HepG2 (cell line): ENCODE measurements around the gene DEUP1. TPM values are rescaled to one million over a fixed set of nuclear protein-coding genes. Genes with fewer than 3 reads are reported as not detected.

Experiments
- CEBPG ChIP-seq: IDR thresholded peaks from 2 replicates; pipeline ENCODE4 v1.6.1; 2016
- GABPA ChIP-seq, 2 experiments: IDR thresholded peaks; 2 replicates each; pipeline ENCODE4 v1.6.1; 2011 to 2016; ENCODE audit warnings: low read depth in 2 of 2, low read length in 1 of 2, missing biosample characterization in 1 of 2, missing genetic modification characterization in 1 of 2
- NR2F2 ChIP-seq: IDR thresholded peaks from 2 replicates; pipeline ENCODE4 v1.6.1; 2012; ENCODE audit warnings: low read depth, inconsistent platforms, borderline replicate concordance
- REXO4 ChIP-seq: sonication (generic); formaldehyde crosslinking; IDR thresholded peaks from 2 replicates; pipeline ENCODE4 v1.8.0; 2022; ENCODE audit warnings: missing genetic modification reagents, mild to moderate bottlenecking, borderline replicate concordance
- RFX3 ChIP-seq: IDR thresholded peaks from 2 replicates; pipeline ENCODE4 v1.6.1; 2016; ENCODE audit warnings: missing biosample characterization, missing genetic modification reagents
- SMC3 ChIP-seq: IDR thresholded peaks from 2 replicates; pipeline ENCODE4 v1.6.1; 2011; ENCODE audit warnings: low read length, improper control_type of control experiment
- SNAPC2 ChIP-seq: sonication (generic); formaldehyde crosslinking; IDR thresholded peaks from 2 replicates; pipeline ENCODE4 v1.8.1; 2022; ENCODE audit warnings: mild to moderate bottlenecking, missing genetic modification reagents
- SNRNP70 ChIP-seq: fragments of 200-400 bp; formaldehyde crosslinking; IDR thresholded peaks from 2 replicates; pipeline ENCODE4 v1.6.1; 2017; ENCODE audit warnings: mild to moderate bottlenecking, low read depth, low read length, moderate library complexity
- TCF12 ChIP-seq, 2 experiments: fragments of 450-650 bp in 1 of 2; sonication (generic) in 1 of 2; formaldehyde crosslinking in 1 of 2; IDR thresholded peaks; 2 replicates each; pipeline versions ENCODE4 v1.6.1 to v1.8.0; 2017 to 2022; ENCODE audit warnings: antibody characterized with exemption in 1 of 2, mild to moderate bottlenecking in 1 of 2, missing genetic modification reagents in 1 of 2, moderate library complexity in 1 of 2
- XRCC5 ChIP-seq: fragments of 200-400 bp; formaldehyde crosslinking; optimal IDR thresholded peaks from 2 replicates; pipeline ENCODE3; 2017; ENCODE audit warnings: mild to moderate bottlenecking, low read length
- ZFP91 ChIP-seq: sonication (generic); formaldehyde crosslinking; IDR thresholded peaks from 2 replicates; pipeline ENCODE4 v1.9.0; 2022; ENCODE audit warnings: missing genetic modification reagents, mild to moderate bottlenecking, borderline replicate concordance
- ZNF274 ChIP-seq: sonication (generic); formaldehyde crosslinking; IDR thresholded peaks from 2 replicates; pipeline ENCODE4 v1.5.1; 2020; ENCODE audit warnings: mild to moderate bottlenecking, missing genetic modification reagents
- ZNF280D ChIP-seq: sonication (generic); formaldehyde crosslinking; IDR thresholded peaks from 2 replicates; pipeline ENCODE4 v1.5.1; 2020; ENCODE audit warnings: mild to moderate bottlenecking, missing genetic modification reagents
- ZNF383 ChIP-seq: sonication (generic); formaldehyde crosslinking; IDR thresholded peaks from 2 replicates; pipeline ENCODE4 v1.4.0; 2020; ENCODE audit warnings: missing genetic modification reagents, mild to moderate bottlenecking, borderline replicate concordance
- ZNF609 ChIP-seq: sonication (generic); formaldehyde crosslinking; IDR thresholded peaks from 2 replicates; pipeline ENCODE4 v1.4.0; 2020; ENCODE audit warnings: mild to moderate bottlenecking, missing genetic modification reagents, borderline replicate concordance
- ZNF639 ChIP-seq: conservative IDR thresholded peaks from 2 replicates; pipeline ENCODE4 v1.6.1; 2018; ENCODE audit warnings: missing genetic modification reagents
- ZNF704 ChIP-seq: sonication (generic); formaldehyde crosslinking; IDR thresholded peaks from 2 replicates; pipeline ENCODE4 v1.8.1; 2023; ENCODE audit warnings: mild to moderate bottlenecking, inconsistent platforms, moderate library complexity, missing genetic modification reagents, borderline replicate concordance
- polyA plus RNA-seq, 8 experiments: library from polyadenylated mRNA; depleted of rRNA in 3 of 8; stranded (reverse) in 7 of 8; unstranded in 1 of 8; fragments of >200 nt; fragmentation: Illumina TruSeq in 4 of 8; extraction: Trizol in 4 of 8; gene quantifications; 2 replicates each; pipeline versions ENCODE4 v1.2.1 to v1.2.3, GENCODE V29; 2011 to 2016; ENCODE audit warnings: low read depth in 4 of 8, missing spikeins in 1 of 8, mixed read lengths in 1 of 8; ENCODE audit not compliant: insufficient read depth in 1 of 8
- total RNA-seq, 5 experiments: library from RNA; depleted of rRNA; stranded (reverse); fragments of >200 nt; fragmentation: Illumina TruSeq; extraction: Trizol; gene quantifications; 2 replicates each; pipeline ENCODE4 v1.2.3, GENCODE V29; 2016; ENCODE audit warnings: low read depth in 1 of 5

Gene DEUP1
- total and polyA plus RNA-seq, 2 of the 13 experiments (the other 11 are each of a cell fraction or from before 2014, with no cell fraction given) = not detected

GRCh38 chr11:93487032-93487483, 156.5 kb downstream of the DEUP1 start (continued):
- TF ChIP-seq ZNF609 (CRISPR knock-in tag) = peak; percentile 98
- TF ChIP-seq ZNF704 (CRISPR knock-in tag) = no peak
- no peak for TF ChIP-seq SNRNP70
- no peak for TF ChIP-seq REXO4
- peak; percentile 96 for TF ChIP-seq CEBPG (CRISPR knock-in tag)
- TF ChIP-seq ZNF274 = 0 out of 2 replicates have a peak, but pooled peaks have one; percentile 49
- TF ChIP-seq NR2F2 = peak; percentile 99
- TF ChIP-seq TCF12 (IDR thresholded peaks at IDR 0.05) = no peak
- TF ChIP-seq TCF12 (CRISPR knock-in tag; IDR thresholded peaks at IDR 0.05) = peak; percentile 94
- no peak for TF ChIP-seq GABPA (IDR thresholded peaks at IDR 0.05; ENCODE audit: low read depth, low read length)
- TF ChIP-seq GABPA (CRISPR knock-in tag; IDR thresholded peaks at IDR 0.05; ENCODE audit: low read depth) = no peak
- TF ChIP-seq SMC3 = peak; percentile 59
- TF ChIP-seq XRCC5 = peak; percentile 90
- TF ChIP-seq RFX3 (CRISPR knock-in tag) = no peak
- TF ChIP-seq ZNF383 = no peak
- peak; percentile 73 for TF ChIP-seq ZFP91 (CRISPR knock-in tag)
- TF ChIP-seq ZNF639 = no peak
- no peak for TF ChIP-seq SNAPC2 (CRISPR knock-in tag)
- TF ChIP-seq ZNF280D (CRISPR knock-in tag) = peak; percentile 75; the same call in 1 of the 2 replicates
